GM08714 (cell line): ENCODE data around the gene CEMIP2.

ENCODE experiments used
- H3K4me3 ChIP-seq: fragments of 200-500 bp; sonication (Bioruptor generic); 2 replicates; pipeline ENCODE4 v1.5.1; 2014; ENCODE audit warnings: mild to moderate bottlenecking, low read length, inconsistent platforms
- ZNF274 ChIP-seq: IDR thresholded peaks from 2 replicates; pipeline ENCODE4 v1.6.1; 2012; ENCODE audit warnings: mild to moderate bottlenecking, low read depth, low read length

The CEMIP2 gene

DNA sequence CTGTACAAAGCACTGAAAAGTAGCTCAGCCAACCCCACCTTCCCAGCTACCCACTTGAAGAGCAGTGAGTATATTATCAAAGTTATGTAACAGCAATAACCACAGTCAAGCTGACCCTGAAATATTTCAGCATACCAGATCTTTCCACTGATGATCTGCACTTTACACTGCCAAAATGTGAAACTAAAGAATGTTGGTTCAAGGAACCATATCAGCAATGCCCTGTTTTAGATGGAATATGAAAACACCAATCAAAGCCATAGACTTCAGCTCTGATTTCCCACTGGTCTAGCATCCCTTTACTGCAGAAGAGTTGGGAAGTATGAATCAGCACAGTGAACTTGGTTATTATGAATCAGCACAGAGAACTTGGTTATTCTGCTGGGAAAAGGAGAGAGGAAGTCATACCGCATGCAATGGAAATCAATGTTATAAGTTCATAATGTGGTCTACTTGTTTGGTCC, 20.0 kb downstream of the CEMIP2 start:
- H3K4me3 ChIP-seq, result no peak overlapping the region
- TF ChIP-seq ZNF274, result no peak

DNA sequence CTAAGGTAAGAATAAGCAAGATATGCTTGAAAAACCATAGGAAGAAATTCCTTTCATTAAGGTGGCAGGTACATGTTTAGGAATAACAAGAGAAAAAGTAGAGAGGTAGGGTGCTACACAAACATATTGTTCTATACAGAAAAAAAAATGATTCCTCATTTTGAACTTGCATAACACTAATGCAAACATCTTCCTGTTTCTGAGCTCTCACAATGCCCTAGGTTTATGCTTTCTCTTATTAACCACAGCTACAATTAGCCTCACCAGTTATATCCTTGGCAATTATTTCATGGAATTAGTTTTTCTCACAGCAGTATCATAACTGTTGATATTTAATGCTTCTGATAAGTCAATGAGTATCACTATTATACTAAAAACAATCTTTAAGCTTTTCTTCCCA, 20.7 kb downstream of the CEMIP2 start:
- no peak overlapping the region for H3K4me3 ChIP-seq
- TF ChIP-seq ZNF274, result no peak

DNA sequence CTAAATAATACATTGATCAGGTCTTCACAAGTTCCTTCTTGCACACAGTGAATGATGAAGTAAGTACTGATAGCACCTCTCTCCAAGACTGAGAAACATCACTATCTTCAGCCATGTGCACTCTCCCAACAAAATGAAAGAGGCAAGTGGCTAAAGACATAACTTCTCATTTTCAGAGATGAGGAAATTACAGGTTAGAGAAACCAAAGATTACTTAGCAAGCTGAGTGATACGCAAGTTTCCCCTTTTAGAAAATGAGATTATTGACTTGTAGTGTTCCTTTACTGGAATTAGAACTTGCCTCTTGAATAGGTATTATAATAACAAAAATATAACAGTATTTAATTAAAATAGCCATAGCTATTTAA, 21.6 kb downstream of the CEMIP2 start:
- H3K4me3 ChIP-seq, result no peak overlapping the region
- no peak for TF ChIP-seq ZNF274

DNA sequence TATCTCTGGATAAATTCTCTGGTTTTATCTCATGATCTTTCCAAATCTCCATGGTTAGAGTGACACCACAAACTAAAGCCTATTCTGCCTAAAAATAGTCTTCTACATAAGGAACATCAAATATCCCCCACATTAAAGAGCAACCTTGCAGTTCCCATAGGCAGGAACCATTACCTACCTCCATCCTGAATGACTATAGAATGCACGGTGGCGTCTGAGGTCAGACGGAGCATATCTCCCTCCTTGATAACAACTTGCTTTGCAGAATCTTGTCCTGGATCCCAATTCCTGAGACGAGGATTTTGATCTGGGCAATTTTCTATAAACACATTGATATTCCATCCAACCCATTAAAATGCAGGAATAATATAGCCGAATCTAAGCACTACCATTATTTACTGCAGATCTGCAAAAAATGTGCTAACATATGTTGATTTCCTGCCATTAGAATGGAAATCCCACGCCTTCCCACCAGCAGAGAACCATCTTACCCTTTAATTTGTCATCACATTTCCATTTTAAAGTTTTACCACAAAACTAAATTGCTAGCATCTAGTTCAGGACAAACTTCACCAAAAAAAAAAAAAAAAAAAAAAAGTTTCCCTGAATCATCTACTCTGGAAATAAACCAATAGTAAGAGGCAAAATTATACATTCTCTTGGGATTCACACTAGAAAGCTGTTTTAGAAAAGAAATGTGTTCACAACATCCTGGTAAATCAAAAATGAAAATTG, 22.1 kb downstream of the CEMIP2 start:
- no peak for TF ChIP-seq ZNF274
- no peak overlapping the region for H3K4me3 ChIP-seq

DNA sequence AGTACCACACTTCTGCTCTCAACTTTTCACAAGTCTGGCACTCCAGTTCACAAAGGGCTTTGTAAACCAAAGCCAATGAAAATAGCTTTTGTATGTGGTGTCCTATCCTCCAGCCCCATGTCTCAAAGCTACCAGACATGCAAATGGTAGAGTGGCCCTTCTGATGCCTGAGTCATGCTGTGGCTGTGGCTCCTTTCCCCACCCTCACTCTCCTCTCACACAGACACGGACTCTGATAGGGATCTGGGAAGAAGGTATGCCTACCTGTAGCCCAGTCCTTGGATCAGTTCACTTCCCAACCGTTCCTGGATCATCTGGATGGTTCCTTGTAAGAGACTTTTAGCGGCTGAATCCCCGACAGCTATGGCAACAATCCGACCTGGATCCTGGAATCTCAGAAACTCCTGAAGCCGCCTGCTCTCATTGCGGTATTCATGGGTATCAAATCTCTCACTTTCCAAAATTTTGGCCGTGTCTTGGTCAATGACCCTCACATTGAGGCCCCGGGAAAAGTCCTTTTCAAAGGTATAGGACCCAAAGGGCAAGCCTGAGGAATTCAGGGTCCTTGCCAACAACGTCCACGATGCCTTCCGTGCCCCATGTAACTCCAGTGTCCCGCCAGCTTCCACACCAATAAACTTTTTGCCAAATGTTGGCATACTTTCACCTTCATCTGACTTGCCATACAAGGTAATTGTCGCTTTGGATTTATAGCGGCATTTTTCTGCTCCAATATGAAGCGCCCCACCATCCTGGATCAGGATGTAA, 23.4 kb downstream of the CEMIP2 start:
- H3K4me3 ChIP-seq, result no peak overlapping the region
- no peak for TF ChIP-seq ZNF274

DNA sequence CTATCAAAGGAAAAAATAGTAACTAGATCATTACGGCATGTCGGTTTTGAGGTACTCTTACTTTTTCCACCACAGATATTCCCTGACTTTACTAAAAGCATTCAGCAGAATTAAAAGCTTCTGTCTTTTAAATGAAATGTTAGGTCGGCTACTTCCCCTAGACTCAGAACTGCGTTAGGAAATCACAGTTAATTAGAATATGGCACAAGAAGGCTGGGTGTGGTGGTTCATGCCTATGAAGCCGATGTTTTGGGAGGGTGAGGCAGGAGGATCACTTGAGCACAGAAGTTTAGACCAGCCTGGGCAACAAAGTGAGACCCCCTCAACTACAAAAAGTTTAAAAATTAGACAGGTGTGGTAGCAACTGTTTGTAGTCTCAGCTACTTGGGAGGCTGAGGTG, 24.4 kb downstream of the CEMIP2 start:
- TF ChIP-seq ZNF274, result no peak
- H3K4me3 ChIP-seq, result no peak overlapping the region

DNA sequence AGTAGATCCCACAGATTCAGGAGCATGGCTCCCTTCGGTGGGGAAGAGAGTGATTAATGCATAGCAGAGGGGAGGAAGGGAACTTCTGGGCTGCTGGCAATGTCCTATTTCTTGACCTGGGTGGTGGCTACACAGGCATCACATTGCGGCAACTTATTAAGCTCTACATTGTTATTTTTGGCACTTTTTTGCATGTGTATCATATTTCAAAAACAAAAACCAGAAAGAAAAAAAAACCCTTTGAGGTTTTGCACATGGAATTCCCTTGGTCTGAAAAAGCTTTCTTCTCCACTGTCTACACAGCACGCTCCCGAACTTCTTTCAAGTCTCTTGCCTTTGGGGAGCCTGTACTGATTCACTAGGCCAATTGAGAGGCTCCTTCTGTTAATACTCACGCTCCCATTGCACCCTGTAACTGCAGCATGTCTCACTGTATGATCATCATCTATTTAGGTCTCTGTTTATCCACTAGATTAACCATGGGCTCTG, 25.1 kb downstream of the CEMIP2 start:
- no peak overlapping the region for H3K4me3 ChIP-seq
- no peak for TF ChIP-seq ZNF274

DNA sequence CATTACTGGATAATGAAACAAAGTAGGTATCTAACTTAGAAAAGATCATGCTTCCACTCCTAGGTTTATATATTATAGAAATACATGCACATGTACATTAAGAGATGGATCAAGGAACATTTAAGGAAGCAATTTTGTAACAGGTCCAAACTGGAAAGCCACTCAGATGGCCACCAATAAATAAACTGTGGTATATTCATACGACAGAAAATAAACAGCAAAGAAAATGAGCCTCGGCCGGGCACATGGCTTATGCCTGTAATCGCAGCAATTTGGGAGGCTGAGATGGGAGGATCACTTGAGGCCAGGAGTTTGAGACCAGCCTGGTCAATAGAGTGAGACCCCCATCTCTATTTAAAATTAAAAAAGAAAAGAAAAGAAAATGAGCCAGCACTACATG, 25.6 kb downstream of the CEMIP2 start:
- H3K4me3 ChIP-seq, result no peak overlapping the region
- no peak for TF ChIP-seq ZNF274

DNA sequence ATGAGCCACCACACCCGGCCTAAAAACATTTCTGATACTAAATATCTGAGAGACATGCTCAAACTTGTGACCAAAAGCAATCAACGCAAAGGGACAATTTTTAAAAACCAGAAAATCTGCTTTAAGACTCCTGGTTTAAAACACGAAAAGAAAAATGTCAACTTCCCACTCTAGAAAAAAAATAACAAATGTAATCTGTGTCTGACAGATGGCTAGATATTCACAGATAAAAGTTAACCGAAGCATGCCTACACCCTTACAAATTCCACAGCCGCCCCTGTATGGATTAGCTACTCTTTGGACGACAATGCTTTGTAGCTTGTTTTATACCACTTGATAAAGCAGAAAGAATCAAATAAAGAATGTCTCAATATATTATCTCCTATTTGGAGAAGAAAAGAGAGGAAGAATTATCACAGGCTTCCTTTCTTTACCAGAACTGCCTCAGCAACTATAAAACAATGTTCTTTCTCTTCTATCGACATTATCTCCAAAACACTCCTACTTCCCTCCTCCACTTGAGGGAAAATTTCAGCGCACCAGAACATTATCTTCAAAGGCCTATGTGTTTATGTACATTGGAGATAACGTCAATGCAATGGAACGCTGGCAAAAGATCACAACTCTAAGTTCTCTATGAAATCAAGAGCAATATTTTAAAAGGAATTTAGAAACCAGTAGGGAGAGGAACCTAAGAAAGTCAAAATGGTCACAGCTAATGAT, 26.2 kb downstream of the CEMIP2 start:
- no peak overlapping the region for H3K4me3 ChIP-seq

DNA sequence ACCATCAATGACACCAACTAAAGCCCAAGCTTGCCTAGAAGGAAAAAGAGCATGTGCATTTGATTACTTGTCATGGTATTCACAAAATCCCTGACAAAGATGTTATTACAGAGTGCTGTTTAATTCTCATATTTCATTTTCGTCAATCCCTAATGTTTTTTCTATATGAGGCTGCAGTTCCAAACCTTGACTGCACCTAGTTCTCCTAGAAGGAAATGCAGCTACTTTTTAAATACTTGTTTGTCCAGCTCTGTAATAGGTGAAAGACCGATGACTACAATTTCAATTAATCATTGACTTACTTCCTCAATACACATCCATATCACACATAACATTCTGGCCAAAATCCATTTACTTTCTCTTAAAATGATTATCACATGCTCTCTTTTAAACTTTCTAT, 28.1 kb downstream of the CEMIP2 start:
- TF ChIP-seq ZNF274, result no peak
- no peak overlapping the region for H3K4me3 ChIP-seq

More for the DNA sequence above, 26.2 kb downstream of the CEMIP2 start:
- TF ChIP-seq ZNF274, result no peak

DNA sequence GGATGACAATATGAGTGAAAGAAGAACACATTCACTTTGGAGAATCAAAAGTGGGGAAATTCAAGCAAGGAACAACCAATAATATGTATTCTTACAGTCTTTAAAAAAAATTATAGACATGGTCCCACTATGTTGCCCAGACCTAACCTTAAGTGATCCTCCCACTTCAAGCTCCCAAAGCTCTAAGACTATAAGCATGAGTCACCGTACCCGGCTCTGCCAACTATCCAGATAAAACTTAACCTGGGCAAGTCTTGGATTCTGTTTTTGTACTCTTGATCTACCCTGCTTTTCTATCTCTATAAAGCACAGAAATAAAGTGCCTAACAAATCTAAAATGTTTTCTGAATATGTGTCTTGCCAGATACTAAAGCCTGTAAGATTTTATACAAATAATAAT, 30.9 kb downstream of the CEMIP2 start:
- no peak overlapping the region for H3K4me3 ChIP-seq
- no peak for TF ChIP-seq ZNF274

DNA sequence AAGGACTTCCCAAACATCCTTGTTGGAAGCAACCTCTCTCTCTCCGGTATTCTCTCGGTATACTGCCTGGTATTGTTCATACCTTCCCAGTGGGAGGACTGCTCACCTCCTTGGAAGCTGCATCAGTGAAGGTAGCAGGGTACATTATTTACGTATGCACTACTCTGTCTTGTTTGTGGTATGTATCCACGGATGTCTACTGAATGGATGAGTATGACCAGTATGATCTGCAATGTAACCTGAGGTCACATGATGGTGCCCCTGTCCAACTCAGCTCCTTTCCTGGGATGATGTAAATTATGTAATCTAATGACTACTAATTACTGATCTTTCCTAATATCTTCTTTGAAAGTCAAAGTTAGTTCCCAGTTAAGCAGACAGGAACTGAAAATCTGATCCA, 32.1 kb downstream of the CEMIP2 start:
- no peak for TF ChIP-seq ZNF274
- no peak overlapping the region for H3K4me3 ChIP-seq

DNA sequence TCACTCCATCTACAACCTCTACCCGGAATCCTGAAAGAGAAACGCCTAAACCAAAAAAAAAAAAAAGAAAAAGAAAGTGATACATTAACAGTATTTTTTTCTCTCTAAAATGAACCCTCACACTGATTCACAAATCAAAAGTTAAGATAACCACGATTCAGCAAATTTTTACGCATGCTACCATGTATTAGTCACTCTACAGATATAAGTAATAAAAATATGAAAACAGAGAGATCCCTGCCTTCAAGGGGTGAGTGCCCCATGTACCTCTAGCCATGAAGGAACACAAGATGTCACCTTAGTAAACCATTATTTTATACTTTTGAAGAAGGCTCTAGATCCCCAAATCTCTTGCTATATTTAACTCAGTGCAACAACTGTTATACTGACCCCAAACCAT, 33.4 kb downstream of the CEMIP2 start:
- H3K4me3 ChIP-seq, result no peak overlapping the region
- TF ChIP-seq ZNF274, result no peak

DNA sequence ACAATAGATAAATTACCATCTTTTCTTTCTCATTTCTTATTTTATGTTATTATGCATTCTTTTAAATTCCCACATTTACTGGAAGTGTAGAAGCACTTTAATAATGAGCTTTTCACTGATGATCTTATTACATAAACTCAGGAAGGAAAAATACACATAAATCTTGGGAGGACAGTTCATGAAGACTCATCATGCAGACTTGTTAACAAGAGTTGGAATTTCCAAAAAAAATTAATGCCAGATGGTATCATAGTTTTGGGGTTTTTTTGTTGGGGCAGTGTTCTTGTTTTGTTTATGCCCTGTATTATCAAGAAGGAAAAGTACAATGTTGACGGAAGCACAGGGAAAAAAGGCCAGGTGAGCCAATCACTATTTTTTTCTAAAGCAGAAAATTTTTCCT, 35.1 kb downstream of the CEMIP2 start:
- H3K4me3 ChIP-seq, result no peak overlapping the region
- TF ChIP-seq ZNF274, result no peak
